GM19035 (cell line): ENCODE measurements around the gene DIPK1C.

Experiments used
- ATAC-seq: cut with Tn5 transposase; IDR thresholded peaks from one replicate; pipeline ENCODE4 v1.9.1; 2021; ENCODE audit not compliant: unreplicated experiment

DIPK1C gene

DNA sequence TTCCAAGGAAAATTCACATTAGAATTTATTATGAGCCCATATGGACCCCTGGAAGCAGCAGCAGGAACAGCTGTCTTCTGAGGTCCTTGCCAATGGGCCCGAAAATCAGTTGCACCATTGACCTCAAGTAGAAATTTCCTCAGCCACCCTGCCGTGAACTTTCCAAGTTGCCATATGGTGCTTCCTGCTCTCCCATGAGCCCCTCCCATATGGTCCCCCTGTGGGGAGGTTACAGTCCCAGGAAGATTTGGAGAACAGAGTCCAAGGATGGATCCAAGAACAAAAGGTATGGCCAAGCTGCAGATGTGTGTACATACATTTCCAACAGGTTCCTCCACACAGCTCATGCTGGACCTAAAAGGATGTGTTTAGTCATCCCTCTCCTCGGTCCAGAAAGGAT, 34.6 kb downstream of the DIPK1C start:
- no peak for ATAC-seq

DNA sequence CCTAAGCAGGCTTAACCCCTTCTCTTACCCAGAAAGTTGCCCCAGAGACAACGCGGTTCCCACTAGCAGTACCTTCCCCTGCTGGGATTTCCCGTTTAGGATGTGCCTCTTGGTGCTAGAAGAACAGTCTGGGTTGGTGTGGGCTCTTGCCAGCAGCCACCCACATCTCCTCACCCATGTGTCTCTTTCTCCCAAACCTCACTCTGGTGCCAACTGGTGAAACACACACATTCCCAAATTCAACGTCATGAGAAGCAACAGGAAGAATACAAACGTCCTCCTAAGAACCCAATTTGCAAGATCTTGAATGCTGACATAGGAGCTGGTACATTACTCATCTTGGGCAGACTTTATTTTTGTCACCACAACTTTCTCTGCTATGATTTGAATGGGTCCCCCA, 36.2 kb downstream of the DIPK1C start:
- no peak for ATAC-seq

DNA sequence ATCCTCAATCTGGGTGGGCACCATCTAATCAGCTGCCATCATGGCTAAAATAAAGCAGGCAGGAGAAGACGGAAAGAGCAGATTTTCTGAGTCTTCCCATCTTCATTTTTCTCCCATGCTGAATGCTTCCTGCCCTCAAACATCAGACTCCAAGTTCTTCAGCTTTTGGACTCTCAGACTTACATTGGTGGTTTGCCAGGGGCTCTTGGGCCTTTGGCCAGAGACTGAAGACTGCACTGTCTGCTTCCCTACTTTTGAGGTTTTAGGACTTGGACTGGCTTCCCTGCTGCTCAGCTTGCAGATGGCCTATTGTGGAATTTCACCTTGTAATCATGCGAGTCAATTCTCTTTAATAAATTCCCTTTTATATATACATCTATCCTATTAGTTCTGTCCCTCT, 36.6 kb downstream of the DIPK1C start:
- ATAC-seq, result no peak

DNA sequence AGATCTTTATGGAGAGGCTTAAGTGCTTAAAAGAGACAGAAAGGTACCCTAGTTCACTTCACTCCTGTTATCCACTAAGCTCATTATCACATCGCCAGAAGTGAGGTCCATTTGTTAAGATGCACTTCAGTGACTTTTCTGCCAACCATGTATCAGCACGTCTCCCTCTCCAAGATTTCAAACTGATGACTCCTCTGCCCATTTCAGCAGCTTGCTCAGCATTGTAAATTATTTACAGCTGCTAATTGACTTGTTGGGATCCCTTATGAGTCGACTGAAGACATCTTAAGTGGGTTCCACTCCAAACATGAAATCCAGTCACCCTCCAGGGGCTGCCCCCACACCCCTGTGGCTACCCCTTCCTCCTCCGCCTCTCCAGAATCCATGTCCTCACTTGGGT, 37.3 kb downstream of the DIPK1C start:
- no peak for ATAC-seq

DNA sequence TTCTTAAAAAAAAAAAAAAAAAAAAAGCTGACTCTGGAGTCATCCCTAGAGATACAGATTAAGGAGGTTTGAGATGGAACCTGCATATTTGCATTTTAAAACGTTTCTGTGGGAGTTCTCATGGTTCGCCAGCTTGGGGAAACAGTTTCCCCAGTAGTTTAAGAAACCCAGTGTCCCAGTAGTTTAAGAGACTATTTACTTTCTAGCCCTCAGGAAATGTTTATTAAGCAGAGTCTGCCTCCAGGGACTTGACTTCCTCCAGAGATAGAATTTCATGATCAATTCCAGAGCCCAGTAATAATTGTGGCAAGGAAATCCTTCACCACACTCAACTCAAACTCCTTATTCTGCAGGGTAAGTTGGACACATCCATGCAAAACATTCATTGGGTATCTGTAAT, 39.1 kb downstream of the DIPK1C start:
- ATAC-seq, result no peak

DNA sequence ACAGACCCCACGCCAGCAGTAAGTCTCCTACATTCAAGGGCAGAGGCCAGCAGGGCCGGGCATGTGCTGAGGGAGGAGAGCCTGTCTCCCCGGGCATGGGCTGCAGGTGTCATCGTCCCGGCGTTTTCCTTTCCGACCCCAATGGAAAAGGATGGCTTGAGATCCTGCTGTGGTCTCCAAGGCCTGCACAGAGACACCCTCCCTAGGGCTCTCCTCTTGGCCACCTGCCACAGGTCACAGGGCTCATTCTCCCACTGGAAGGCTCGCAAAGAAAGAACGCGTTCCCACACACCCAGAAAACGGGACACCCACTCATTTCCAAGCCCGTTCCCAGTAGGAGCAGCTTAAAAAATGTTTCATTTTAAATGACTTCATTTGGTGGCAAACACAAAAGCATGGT, 41.0 kb downstream of the DIPK1C start:
- no peak for ATAC-seq

DNA sequence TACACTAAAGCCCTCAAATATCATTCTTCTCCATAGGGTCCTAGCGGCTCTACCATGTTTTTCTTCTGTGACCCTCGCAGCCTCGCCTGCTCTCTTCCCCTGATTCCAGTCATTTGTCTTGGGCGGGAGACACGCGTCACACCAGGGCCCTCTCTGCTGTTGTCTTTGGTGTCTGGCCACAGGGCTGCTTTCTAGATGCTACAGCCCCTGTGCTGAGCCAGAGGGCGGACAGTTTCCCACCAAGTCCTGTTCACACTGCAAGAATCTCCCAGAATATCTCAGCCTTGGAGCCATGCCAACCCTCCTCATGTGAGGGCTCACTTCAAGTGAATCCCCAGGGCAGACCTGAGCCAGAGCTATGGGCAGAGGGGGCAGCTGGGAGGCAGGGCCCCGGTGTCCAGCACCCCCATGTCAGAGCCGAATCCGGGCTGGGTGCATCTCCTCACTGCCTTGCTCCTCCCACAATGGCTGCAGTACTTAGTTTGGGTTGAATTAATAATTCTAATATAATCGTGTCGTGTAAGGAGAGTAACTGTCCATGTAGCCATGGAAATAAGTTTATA, 42.1 kb downstream of the DIPK1C start:
- no peak for ATAC-seq

DNA sequence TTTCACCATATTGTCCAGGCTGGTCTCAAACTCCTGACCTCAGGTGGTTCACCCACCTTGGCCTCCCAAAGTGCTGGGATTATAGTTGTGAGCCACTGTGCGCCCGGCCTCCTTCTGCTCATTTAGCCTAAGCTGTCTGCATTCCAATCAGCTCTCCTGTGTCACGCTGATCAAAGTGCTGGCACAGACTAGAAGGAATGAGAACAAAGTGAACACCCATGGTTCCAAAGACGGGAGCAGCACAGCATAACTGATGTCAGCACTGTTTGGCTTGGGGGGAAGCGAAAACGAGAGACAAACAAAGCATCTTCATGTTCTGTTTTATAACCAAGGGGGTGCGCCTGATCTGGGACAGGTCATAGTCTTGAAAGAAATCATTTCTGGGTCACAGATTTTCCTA, 43.3 kb downstream of the DIPK1C start:
- ATAC-seq, result no peak

DNA sequence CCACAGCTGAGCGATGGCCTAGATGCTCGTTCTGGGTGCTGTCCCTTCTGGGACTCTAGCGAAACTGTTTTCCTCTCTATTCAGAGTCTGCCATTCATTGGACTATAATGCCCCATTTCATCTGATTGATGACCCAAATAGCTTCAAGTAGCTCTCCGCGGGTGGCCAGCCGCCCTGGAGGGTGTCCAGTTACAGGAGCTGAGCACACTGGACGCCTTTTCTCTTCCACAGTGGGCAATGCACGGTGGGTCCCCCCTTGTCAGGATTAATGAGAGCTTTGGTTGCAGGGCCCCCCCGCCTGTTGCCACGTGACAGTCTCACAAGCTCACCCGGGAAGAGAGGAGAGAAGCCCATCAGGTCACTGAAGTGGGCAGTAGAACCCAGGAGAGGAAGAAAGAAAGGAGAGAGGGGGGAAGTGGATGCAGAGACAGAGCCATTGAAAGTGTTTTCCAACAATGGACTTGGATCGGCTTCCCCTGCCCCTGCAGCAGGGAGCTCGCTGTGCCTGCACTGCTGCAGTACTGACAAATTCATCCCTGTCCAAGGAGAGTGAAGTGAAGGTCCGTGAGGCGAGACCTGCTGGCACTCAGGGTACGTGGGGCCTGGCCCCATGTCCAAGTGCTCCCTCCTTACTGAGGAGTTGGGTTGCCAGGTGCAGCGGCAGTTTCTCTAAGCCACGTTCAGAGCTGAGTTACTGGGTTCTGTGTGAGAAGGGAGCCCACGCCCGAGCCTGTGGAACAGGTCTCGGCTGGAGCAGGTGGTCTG, 44.8 kb downstream of the DIPK1C start:
- no peak for ATAC-seq

DNA sequence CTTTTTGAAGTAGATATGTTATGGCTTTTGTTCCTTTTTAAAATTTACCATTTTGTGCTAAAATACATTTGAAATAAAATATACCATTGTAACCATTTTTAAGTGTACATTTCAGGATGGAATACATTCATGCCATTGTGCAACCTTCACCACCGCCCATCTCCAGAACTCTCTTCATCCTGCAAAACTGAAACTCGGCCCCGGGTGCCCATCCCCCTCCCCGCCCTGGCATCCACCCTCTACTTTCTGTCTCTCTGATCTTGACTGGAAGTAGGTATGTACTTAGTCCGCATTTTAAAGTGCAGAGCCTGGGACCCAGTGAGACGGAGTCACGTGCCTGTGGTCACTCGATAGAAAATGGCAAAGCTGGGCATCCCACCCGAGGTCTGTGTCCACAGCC, 45.6 kb downstream of the DIPK1C start:
- no peak for ATAC-seq

DNA sequence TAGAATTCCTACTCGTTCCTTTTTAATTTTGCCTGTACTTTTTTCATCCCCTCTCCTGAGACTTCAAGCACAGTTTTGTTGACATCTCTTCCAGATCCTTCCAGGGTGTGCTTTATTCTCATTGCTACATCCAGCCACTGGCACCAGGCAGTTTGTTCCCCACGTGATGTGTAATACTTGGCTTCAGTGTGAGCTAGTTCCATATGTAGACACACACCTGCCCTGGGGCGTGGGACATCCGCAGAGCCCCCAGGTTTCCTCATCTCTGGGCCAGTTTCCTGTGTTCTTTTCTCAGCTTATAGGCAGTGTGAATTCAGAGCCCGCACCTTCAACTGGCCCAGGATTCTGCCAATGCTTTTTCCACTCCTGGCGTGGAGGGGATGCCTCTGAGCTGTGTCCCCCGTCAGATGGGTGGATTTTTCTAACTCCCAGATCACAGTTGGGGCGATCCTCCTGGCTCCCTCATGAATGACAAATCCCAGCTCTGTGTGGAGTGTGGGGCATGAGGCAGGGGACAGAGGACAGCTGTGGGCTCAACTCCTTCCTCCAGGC, 46.6 kb downstream of the DIPK1C start:
- no peak for ATAC-seq

DNA sequence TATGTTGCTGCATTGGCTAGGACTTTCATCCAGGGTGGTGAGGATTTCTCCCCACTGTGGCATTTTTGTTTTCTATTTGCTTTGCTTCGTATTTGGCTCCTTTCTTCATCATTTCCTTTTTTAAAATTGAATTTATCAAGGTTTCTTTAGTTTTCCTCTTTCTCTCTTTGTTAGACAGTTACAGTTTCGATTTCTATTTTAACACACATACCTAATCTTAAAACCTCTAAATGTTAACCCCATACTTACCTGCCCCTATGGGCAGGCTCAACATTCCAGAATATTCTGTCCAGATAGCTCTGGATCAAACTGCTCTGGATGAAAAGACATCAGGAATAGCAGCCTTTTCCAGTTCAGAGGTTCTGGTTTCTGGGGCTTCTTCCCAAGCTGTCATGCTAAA, 49.2 kb downstream of the DIPK1C start:
- ATAC-seq, result peak; percentile 68

DNA sequence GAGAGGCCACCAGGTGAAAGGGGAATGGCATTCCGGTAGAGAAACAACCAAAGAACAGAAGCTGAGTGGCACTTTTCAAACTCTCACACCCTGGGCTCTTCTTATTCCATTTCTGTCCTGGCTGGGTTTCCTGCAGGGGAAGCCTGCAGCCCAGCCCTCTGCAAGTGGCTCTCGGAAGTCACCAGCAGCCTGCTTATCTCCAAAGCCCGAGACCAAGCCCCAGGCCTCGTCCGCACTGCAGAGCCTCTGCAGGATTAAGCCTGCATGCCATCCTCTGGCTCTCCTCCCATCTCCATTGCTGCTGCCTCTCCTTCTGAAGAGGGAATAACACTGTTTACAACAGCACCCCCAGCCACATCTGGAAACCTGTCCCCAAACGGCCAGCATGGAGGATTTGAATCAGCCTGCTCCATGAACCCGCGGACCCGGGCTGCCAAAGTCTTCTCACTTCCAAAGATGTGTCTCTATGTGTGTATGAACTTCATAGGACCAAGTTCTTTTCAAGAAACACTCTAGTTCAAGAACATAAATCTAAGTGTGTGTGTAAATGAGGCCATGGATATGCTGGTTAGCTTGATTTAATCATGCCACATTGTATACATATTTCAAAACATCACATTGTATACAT, 54.2 kb downstream of the DIPK1C start:
- ATAC-seq, result no peak

DNA sequence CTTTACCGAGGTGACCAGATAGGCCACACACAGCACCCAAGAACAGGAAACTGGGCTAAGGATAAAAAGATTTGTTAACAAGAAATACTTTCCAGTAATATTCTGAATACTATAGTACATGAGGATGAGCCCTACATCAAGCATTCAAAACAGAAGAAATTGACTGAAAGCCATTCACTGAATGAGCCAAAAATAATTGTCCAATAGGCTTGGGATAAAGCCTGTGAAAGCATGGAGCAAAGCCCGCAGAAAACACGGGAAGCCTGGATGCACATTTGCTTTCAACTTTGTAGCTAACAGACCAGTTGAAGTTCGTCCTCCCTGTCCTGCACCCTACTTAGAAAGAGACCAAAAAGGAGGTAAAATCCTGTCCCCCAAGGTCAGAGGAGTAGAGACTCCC, 56.3 kb downstream of the DIPK1C start:
- ATAC-seq, result no peak

DNA sequence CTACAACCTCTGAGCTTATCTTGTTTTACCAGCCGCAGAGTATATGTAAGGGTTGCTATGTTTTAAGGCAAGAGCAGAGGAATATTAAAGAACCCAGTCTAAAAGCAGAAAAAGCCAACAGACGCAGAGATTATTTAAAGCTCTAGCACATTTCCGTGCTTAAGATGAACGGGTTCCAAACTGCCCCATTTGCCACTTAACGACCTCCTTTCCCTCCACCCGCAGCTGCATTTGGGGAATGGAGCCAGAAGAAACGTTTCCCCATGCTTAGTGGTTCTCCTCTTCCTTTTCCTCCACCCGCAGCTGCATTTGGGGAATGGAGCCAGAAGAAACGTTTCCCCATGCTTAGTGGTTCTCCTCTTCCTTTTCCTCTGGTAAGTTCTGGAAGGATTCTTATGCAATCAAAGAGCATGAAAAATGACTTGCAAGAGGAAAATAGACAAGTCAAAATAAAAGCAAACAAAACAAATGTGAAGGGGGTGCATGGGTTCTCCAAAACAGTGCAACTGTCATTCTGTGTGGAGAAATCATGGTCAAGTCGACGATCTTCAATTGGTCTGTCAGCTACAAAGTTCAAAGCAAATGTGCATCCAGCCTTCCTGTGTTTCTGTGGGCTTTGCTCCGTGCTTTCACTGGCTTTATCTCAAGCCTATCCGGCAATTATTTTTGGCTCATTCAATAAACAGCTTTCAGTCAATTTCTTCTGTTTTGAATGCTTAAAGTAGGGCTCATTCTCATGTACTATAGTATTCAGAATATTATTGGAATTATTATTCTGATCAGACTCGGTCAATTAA, 57.8 kb downstream of the DIPK1C start:
- no peak for ATAC-seq

DNA sequence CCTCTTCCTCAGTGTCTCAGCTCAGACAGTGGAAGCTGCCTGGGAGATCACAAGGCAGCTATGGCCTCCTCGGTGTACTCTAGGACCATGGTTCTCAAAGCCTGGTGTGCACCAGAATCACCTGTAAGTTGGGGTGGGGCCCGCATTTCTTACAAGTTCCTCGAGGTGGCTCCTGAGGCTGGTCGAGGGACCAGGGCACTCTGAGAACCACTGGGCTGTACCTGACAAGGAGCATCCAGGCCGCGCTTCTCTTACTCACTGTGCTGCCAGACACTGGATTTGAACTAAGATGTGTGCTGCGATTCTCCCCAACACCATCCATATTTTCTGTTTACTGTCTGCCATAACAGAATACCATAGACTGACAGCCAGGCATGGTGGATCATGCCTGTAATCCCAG, 59.5 kb downstream of the DIPK1C start:
- no peak for ATAC-seq

DNA sequence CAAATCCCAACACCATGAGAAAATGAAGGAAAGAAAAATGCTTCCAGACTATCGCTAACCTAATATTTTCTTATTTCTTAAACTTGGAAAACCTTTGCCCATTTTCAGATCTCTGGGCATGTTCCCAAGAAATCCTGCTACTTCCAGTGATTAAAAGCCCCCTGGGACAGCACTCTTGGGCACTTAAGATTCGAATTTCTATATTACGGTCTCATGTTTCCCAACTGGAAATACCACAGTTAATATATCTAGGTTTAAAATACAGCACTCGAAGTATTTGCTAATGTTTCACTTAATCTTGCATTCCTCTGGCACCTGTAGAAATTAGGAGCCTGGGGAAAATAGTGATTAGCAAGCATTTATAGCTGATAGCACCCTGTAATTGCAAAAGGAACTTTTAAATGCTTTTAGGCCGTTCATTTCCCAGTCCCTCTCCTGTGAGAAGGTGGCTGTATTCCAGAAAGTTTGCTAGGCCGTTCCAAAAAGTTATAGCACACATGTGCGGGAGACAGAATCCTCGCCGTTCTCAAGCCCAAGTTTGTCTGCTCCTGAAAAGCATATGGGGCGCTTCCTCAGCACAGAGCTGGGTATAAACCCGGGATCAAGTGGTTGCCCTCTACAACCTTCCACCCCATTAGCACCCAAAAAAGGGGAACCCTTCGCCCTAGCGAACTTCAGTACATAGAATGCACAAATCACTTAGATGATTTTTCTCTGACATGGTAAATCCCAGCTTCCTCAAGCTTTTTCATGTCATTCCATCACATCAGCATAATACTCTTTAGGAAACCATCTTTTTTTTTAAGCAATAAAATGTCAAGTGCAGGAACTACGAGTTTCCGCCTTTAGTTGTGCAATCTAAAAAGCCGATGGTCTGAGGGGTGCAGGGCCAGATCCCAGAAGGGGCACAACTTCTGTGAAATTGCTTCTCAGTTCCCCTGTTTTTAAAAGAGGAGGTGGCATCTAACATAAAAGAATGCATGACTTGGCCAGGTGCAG, 60.6 kb downstream of the DIPK1C start:
- ATAC-seq, result no peak

DNA sequence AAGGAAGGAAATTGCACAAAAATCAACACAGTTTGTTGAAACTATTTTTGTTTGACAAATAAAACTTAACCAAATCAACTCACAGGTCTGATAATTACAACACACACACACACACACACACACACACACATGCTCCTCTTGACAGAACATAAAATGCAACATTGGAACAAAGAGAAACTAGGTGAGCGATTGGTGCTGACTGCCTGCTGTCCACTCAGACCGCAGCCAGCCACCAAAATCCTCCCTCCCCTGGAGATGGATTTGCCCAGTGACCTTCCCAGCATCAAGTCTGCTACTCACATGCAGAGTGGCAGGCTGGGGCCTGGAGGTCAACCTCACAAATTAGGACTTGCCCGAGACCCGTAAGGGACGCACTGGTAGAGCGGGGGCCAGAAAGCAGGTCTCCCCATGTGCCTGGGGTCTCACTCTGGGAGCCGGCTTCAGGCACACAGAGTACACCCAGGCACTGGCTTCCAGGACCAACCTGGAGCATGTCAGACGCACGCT, 61.4 kb downstream of the DIPK1C start:
- ATAC-seq, result no peak

DNA sequence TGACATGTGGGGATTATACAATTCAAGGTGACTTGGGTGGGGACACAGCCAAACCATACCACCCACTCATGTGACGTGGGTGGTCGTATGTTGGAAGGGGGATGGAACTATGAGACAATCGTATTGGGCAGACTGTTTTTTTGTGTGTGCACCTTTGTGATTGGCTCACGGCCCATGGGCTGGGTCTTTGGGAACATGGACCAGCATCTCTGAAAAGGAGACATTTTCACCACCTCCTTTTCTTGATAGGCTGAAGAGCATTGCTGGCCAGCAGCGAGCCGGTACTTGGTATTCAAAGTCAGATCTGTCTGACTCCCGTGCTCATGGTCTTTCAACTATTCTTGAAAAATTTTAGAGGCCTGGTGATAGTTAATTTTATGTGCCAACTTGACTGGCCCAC, 62.1 kb downstream of the DIPK1C start:
- ATAC-seq, result no peak

DNA sequence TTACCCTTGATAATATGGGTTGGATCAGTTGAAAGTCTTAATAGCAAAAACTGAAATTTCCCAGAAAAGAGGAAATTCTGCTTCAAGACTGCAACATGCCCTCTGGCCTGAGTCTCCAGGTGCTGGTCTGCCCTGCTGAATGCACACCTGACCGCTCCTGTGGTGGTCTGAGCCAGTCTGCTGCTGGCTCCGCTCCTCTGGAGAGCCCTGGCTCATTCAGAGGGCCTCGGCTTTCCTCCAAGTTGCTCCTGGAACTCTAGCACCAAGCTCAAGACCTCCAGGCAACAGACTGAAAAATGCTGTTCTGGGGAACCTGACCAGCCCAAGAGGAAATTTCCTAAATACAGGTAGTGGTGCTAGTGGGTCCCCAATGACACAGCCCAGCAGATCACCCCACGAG, 64.8 kb downstream of the DIPK1C start:
- no peak for ATAC-seq
